NCI-H2107 treated with DMSO at 0.1 percent for 48 hours (cell line): ENCODE measurements around the gene POU6F2.

ENCODE experiments used
- DNase-seq: peaks from one replicate; lab custom pipeline; 2025; ENCODE audit not compliant: unreplicated experiment; lab: John Stamatoyannopoulos, UW

Gene POU6F2

DNA sequence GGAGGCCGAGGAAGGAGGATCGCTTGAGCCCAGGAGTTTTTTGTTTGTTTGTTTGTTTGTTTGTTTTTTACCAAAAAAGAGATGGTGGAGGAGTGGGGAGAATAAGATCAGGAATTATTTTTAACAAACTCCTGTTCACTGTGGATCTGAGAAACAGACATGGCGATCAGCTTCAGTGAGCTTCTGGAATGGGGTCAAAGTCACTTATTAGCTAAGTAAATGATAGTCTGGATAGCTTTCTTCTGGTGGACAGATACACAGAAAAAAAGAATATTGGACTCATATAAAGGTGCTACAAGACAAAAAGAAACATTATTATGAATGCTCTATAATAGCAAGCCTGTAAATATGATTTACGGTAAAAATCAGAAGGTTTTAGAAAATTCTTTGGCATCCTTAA, 85.1 kb downstream of the POU6F2 start:
- DNase-seq = no peak

DNA sequence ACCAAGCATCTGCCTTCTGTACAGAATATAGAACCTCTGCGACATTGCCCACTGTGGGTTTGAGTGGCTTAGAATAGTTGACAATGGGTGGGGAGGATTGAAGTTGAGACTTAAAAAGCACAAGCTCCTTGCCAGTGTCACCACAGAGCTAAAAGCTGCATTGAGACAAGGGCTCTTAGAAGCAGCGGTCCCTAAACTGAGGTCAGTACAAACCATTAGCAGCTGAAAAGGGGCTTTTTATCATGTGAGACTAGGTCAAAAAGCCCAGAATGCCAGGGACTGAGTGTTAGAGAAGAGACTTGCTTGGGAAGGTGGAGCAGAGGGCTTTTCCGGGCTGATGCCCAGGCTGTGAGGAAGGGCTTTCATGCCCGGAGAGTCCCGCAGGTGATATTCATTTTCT, 91.3 kb downstream of the POU6F2 start:
- no peak for DNase-seq

- no peak for DNase-seq
Measured at GRCh38 chr7:39069896-39070881, 92.5 kb downstream of the POU6F2 start.

DNA sequence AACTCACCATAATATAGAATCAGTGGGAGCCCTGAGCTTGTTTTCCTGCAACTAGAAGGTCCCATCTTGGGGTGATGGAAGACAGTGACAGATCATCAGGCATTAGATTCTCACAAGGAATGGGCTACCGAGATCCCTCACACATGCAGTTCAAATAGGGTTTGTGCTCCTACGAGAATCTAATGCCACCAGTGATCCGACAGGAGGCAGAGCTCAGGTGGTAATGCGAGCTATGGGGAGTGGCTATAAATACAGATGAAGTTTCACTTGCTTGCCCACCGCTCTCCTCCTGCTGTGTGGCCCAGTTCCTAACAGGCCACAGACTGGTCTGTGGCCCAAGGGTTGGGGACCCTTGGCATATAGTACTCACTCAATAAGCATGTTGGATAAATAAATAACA, 93.4 kb downstream of the POU6F2 start:
- no peak for DNase-seq

DNA sequence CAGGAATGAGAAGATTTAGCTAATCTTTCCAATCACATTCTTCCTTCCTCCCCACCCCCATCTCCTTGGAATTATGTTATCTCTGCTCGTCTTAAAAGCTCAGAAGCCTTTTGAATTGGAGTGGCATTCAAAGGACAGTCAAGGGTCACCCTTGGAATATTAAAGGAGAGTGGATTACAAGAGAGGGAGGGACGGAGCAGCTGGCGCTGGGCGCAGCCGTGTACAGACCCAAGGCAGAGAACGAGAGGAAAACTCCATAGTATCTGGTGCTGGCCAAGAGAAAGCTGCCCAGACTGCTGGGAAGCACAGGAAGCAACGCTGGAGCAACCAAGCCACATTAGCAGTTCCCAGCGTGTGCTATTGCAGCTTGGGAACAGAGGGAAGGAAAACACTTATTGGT, 95.7 kb downstream of the POU6F2 start:
- peak; percentile 38 for DNase-seq

- no peak for DNase-seq
Measured at GRCh38 chr7:39075210-39075609, 97.5 kb downstream of the POU6F2 start.

DNA sequence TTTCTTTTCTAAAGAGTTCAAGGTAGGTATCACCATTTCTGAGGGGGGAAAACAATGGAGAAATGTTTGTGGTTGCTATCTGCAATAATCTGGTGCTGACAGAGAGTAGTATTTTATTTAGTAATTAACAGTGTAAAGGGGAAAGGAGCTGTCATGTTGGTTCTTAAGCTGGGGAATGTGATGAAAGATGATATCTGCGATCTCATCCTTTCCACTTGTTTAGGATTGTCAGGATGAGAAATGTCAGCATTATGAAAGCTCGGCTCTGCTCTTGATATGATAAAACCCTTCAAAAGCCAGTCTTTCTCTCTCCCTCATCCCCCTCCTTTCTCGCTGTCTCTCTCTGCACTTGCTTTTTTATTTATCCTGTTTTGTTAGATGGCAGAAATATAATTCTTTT, 106.1 kb downstream of the POU6F2 start:
- DNase-seq = no peak

- no peak for DNase-seq
Measured at GRCh38 chr7:39084349-39084748, 106.6 kb downstream of the POU6F2 start.

DNA sequence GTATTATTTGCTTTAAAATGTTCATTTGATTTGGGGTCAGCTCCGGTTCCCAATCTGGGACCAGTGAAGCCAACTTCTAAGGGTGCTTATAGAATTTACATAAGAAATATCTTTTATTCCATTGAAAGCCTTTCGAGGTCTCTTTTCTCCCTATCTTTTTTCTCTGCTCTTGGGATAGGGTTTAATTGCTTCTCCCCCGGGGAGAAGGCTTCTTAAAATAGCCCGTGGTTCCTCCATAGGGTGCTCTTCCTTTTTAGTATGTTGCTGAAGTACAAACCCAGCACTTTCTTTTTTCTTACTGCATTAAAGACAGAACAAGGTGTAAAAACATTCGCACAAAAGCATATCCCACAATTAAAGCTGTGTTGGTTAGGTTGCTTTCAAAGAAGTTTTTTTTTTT, 107.5 kb downstream of the POU6F2 start:
- DNase-seq = peak; percentile 76

GRCh38 chr7:39085590-39086049, 107.9 kb downstream of the POU6F2 start:
- peak; percentile 96 for DNase-seq

GRCh38 chr7:39086638-39087360, 109.1 kb downstream of the POU6F2 start:
- DNase-seq = no peak

- DNase-seq = no peak
Measured at GRCh38 chr7:39088730-39089593, 111.3 kb downstream of the POU6F2 start.

- DNase-seq = no peak
Measured at GRCh38 chr7:39091145-39091544, 113.4 kb downstream of the POU6F2 start.

DNA sequence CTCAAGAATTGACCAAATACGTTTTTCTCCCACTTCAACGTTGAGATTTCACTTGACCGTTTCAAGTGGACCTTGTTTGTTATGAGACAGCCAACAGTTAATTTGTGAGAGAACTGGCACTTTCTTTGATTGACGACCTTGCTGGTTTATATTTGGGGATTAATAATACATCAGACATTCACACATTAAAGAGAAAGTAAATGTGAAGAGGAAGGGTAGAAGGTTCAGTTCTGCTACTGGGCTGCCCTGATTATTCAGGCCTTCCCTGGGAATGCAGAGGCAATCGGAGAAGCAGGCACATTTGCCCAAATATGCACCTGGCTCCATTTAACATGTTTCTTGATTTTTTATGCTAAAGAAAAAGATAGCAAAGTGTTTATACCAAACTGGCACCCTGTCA, 114.1 kb downstream of the POU6F2 start:
- no peak for DNase-seq

DNA sequence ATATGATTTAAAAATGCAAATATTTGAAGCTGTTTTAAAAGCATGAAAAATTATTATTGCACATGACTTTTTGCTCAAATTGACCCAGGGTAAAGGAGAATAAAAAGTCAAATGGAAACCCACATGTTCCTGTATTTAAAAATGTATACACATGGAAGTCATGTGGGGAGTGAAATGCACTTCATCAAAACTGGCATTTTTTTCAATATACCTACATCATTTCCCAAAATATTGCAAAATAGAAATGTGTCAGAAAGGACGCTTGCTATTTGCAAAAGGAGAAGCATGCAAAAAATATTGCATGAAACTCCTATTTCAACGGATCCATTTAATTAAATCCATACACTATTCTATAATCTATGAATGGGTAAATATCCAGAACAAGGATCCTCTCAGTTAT, 117.0 kb downstream of the POU6F2 start:
- no peak for DNase-seq

- no peak for DNase-seq
Measured at GRCh38 chr7:39095875-39096619, 118.3 kb downstream of the POU6F2 start.

DNA sequence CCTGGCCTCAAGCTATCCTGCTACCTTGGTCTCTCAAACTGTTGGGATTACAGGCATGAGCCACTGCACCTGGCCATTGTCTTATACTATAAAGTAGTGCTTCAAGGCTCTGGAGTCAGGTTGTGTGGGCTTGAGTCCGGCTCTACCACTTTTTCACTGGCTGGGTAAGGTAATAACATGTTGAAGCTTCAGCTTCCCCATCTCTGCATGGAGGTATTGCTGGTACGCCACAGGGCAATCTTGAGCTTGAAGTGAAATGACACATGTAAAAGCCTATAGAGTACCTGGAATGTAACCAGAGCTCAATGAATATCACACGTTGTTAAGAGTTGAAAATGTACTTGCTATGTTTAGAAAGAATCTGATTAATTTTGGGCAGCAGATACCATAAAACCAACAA, 120.8 kb downstream of the POU6F2 start:
- DNase-seq = no peak

- DNase-seq = no peak
Measured at GRCh38 chr7:39099146-39099545, 121.4 kb downstream of the POU6F2 start.

DNA sequence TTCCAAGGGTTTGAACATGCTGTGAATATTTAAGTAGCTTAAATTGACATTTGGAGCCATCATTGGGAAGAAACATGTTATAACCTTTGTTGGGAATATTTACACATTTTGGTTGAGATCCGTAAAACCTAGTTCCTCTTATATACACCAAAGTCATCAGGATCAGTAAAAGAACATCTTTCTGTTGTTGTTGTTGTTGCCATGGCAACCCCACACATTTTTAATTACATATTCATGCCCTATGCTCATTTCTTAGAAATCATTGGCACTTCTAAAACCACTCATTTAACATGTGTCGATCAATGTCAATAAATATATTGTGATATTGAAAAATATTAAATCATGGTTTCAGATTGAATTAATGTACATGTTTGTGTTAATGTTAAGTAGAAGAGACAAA, 122.6 kb downstream of the POU6F2 start:
- DNase-seq = no peak

- no peak for DNase-seq
Measured at GRCh38 chr7:39102234-39102633, 124.5 kb downstream of the POU6F2 start.
